HCT116 (cell line): ENCODE data around the gene RWDD3. TPM values are rescaled to one million over a fixed set of nuclear protein-coding genes. Genes with fewer than 3 reads are reported as not detected.

Source experiments
- ATAC-seq: fragments of 200-7000 bp; cut with Tn5 transposase; 2 replicates; pipeline ENCODE4 v1.9.1; 2020; ENCODE audit warnings: mild to moderate bottlenecking, moderate library complexity
- BruUV-seq: library from RNA; stranded (reverse); fragments of 400-500 nt; replicated peaks from 2 replicates; lab custom pipeline; 2021; lab: Mats Ljungman, UMichigan
- CTCF ChIA-PET: fragments of 300-600 bp; sonication (Branson Sonifier 250); formaldehyde crosslinking; loops from one replicate; lab custom pipeline; 2021; ENCODE audit warnings: antibody characterized with exemption; lab: Charles Lee
- POLR2A ChIA-PET: fragments of 300-600, 350-600 bp; sonication (Branson Sonifier 250); formaldehyde crosslinking; loops from one replicate; lab custom pipeline; 2021; ENCODE audit warnings: antibody characterized with exemption; lab: Charles Lee
- RAD21 ChIA-PET, 2 experiments: fragments of 300-600 bp; sonication (Branson Sonifier 250); formaldehyde crosslinking; loops; one replicate each; lab custom pipeline; 2023; ENCODE audit warnings: low total read pairs in 2 of 2; ENCODE audit not compliant: uncharacterized antibody in 2 of 2, unreplicated experiment in 2 of 2, low non-redundant PET in 1 of 2; lab: Charles Lee
- DNase-seq: peaks from one replicate; pipeline ENCODE4 v3.0.0-alpha.2; 2010; ENCODE audit warnings: low read depth, low spot score
- H2AFZ ChIP-seq: fragments of 200-600 bp; shearing (Covaris generic), sonication (generic); 2 replicates; pipeline ENCODE4 v1.6.1; 2017; ENCODE audit warnings: low read depth, mixed run types, mixed read lengths, antibody characterized with exemption, low read length; ENCODE audit not compliant: poor library complexity, severe bottlenecking
- H3K27ac ChIP-seq: 2 replicates; pipeline ENCODE4 v1.5.1; 2012; ENCODE audit warnings: low read depth, low read length
- H3K27me3 ChIP-seq: fragments of 200-600 bp; sonication (generic); 2 replicates; pipeline ENCODE4 v1.6.1; 2016; ENCODE audit warnings: mixed run types, low read length, mixed read lengths; ENCODE audit not compliant: insufficient read depth
- H3K36me3 ChIP-seq, 2 experiments: fragments of 200-500 bp in 1 of 2; fragments of 200-600 bp in 1 of 2; sonication (Bioruptor generic) in 1 of 2; sonication (generic) in 1 of 2; 2 replicates each; pipeline versions ENCODE4 v1.5.1 to v1.6.1; 2014 to 2016; ENCODE audit warnings: low read length in 2 of 2, inconsistent platforms in 1 of 2, mixed read lengths in 1 of 2, mixed run types in 1 of 2; ENCODE audit not compliant: insufficient read depth in 2 of 2, control insufficient read depth in 1 of 2
- H3K4me1 ChIP-seq, 2 experiments: fragments of 200-600 bp in 1 of 2; sonication (generic) in 1 of 2; 2 replicates each; pipeline versions ENCODE4 v1.5.1 to v1.6.1; 2012 to 2017; ENCODE audit warnings: low read length in 2 of 2, inconsistent platforms in 1 of 2, mild to moderate bottlenecking in 1 of 2, mixed read lengths in 1 of 2, mixed run types in 1 of 2, moderate library complexity in 1 of 2; ENCODE audit not compliant: insufficient read depth in 2 of 2, control insufficient read depth in 1 of 2
- H3K4me2 ChIP-seq: fragments of 200-600 bp; sonication (generic); 2 replicates; pipeline ENCODE4 v1.6.1; 2017; ENCODE audit warnings: mixed run types, low read length, mixed read lengths
- H3K4me3 ChIP-seq, 2 experiments: fragments of 200-600 bp in 1 of 2; sonication (generic) in 1 of 2; replicated peaks in 1 of 2; 2 replicates each; pipeline ENCODE4 v1.5.1; 2011 to 2016; ENCODE audit warnings: low read length in 2 of 2, control low read depth in 1 of 2, low read depth in 1 of 2, mild to moderate bottlenecking in 1 of 2, mixed read lengths in 1 of 2, mixed run types in 1 of 2
- H3K79me2 ChIP-seq: fragments of 200-600 bp; sonication (generic); 2 replicates; pipeline ENCODE4 v1.6.1; 2017; ENCODE audit warnings: mild to moderate bottlenecking, mixed run types, low read length, moderate library complexity, mixed read lengths; ENCODE audit not compliant: insufficient read depth
- H3K9ac ChIP-seq: fragments of 200-600 bp; sonication (generic); 2 replicates; pipeline ENCODE4 v1.6.1; 2016; ENCODE audit warnings: low read length, mixed read lengths
- H3K9me2 ChIP-seq: fragments of 200-600 bp; sonication (generic), shearing (Covaris generic); 2 replicates; pipeline ENCODE4 v1.6.1; 2017; ENCODE audit warnings: mixed run types, mild to moderate bottlenecking, moderate library complexity; ENCODE audit not compliant: insufficient read depth
- H3K9me3 ChIP-seq, 2 experiments: fragments of 200-500 bp in 1 of 2; fragments of 200-600 bp in 1 of 2; sonication (Bioruptor generic) in 1 of 2; sonication (generic) in 1 of 2; 2 replicates each; pipeline ENCODE4 v1.6.1; 2014 to 2017; ENCODE audit warnings: low read length in 2 of 2, mixed read lengths in 2 of 2, inconsistent platforms in 1 of 2, low read depth in 1 of 2, mild to moderate bottlenecking in 1 of 2, mixed run types in 1 of 2, moderate library complexity in 1 of 2; ENCODE audit not compliant: control insufficient read depth in 1 of 2, insufficient read depth in 1 of 2
- H4K20me1 ChIP-seq: fragments of 200-600 bp; sonication (generic), shearing (Covaris generic); 2 replicates; pipeline ENCODE4 v1.6.1; 2017; ENCODE audit warnings: mixed run types, mild to moderate bottlenecking, moderate library complexity; ENCODE audit not compliant: insufficient read depth
- CEBPB ChIP-seq: IDR thresholded peaks from 2 replicates; pipeline ENCODE4 v1.6.1; 2012; ENCODE audit warnings: low read depth
- ELF1 ChIP-seq: IDR thresholded peaks from 2 replicates; pipeline ENCODE4 v1.6.1; 2012; ENCODE audit warnings: low read depth, borderline replicate concordance
- EZH2 ChIP-seq: fragments of 200-600 bp; sonication (generic); IDR thresholded peaks from 2 replicates; pipeline ENCODE4 v1.6.1; 2017; ENCODE audit warnings: antibody characterized with exemption, mixed run types
- EZH2phosphoT487 ChIP-seq: fragments of 200-600 bp; IDR thresholded peaks from 2 replicates; pipeline ENCODE4 v1.6.1; 2018; ENCODE audit warnings: antibody characterized with exemption, borderline replicate concordance
- FOSL1 ChIP-seq: IDR thresholded peaks from 2 replicates; pipeline ENCODE4 v1.6.1; 2012; ENCODE audit warnings: low read depth
- JUND ChIP-seq: IDR thresholded peaks from 2 replicates; pipeline ENCODE4 v1.6.1; 2012
- POLR2A ChIP-seq: IDR thresholded peaks from 2 replicates; pipeline ENCODE4 v1.7.0; 2011; ENCODE audit warnings: borderline replicate concordance; ENCODE audit not compliant: insufficient read depth, insufficient read length; ENCODE audit errors: extremely low read depth
- POLR2AphosphoS5 ChIP-seq: IDR thresholded peaks from 2 replicates; pipeline ENCODE4 v1.6.1; 2011; ENCODE audit warnings: mild to moderate bottlenecking, low read depth, low read length, moderate library complexity
- RAD21 ChIP-seq: IDR thresholded peaks from 2 replicates; pipeline ENCODE4 v1.6.1; 2012; ENCODE audit warnings: low read depth, mild to moderate bottlenecking
- REST ChIP-seq: IDR thresholded peaks from 2 replicates; pipeline ENCODE4 v1.6.1; 2012; ENCODE audit warnings: low read depth
- SIN3A ChIP-seq: IDR thresholded peaks from 2 replicates; pipeline ENCODE4 v1.6.1; 2012; ENCODE audit warnings: low read depth
- SP1 ChIP-seq: IDR thresholded peaks from 2 replicates; pipeline ENCODE4 v1.6.1; 2012; ENCODE audit warnings: low read depth
- SRF ChIP-seq: IDR thresholded peaks from 2 replicates; pipeline ENCODE4 v1.6.1; 2012; ENCODE audit warnings: low read depth
- TCF7L2 ChIP-seq: IDR thresholded peaks from 2 replicates; pipeline ENCODE4 v1.7.0; 2011; ENCODE audit warnings: borderline replicate concordance, inconsistent platforms; ENCODE audit not compliant: insufficient read depth, insufficient read length; ENCODE audit errors: extremely low read depth
- YY1 ChIP-seq: IDR thresholded peaks from 2 replicates; pipeline ENCODE4 v1.6.1; 2011; ENCODE audit warnings: low read length, low read depth, moderate library complexity, mild to moderate bottlenecking; ENCODE audit not compliant: insufficient replicate concordance; ENCODE audit errors: extremely low read depth
- ZFX ChIP-seq: fragments of 450-650 bp; IDR thresholded peaks from 2 replicates; pipeline ENCODE4 v1.6.1; 2017
- intact Hi-C: fragments of 100-400 bp; cut with micrococcal nuclease; formaldehyde crosslinking; loops from 2 replicates; pipeline ENCODE4 v1.10.0; 2022
- total RNA-seq: library from RNA; stranded (reverse); gene quantifications from one replicate; pipeline ENCODE4 v1.2.1, GENCODE V29; 2021; ENCODE audit not compliant: unreplicated experiment
- TF ChIP-seq, protein P1 (sequence below), 3 experiments: fragments of 200-600 bp in 1 of 3; sonication (generic) in 1 of 3; IDR thresholded peaks in 2 of 3; conservative IDR thresholded peaks in 1 of 3; 2 replicates each; pipeline ENCODE4 v1.5.1; 2012 to 2017; ENCODE audit warnings: low read depth in 2 of 3, low read length in 2 of 3, antibody characterized with exemption in 1 of 3, borderline replicate concordance in 1 of 3, control low read depth in 1 of 3, mild to moderate bottlenecking in 1 of 3, mixed read lengths in 1 of 3, mixed run types in 1 of 3, moderate library complexity in 1 of 3; ENCODE audit not compliant: insufficient read depth in 1 of 3
- TF ChIP-seq, protein P2 (sequence below): IDR thresholded peaks from 2 replicates; pipeline ENCODE4 v1.6.1; 2012
- TF ChIP-seq, protein P3 (sequence below): IDR thresholded peaks from 2 replicates; pipeline ENCODE4 v1.6.1; 2012

RWDD3 gene
- total RNA-seq, 1 experiment from 2014 or later: 12.4 TPM

GRCh38 chr1:95207223-95207935 lies 26.6 kb upstream of the RWDD3 start:
- Histone ChIP-seq H3K79me2 (no peaks in the 10 kb centered on the region), H3K4me1 (no peaks in the 10 kb centered on the region), H3K9me3 (no peaks in the 10 kb centered on the region), H2AFZ (no peak overlapping the region), H3K36me3 (no peaks in the 10 kb centered on the region), H3K9ac (no peak overlapping the region), H3K9me2 (no peaks in the 10 kb centered on the region), H3K27ac (no peak overlapping the region), H3K4me2 (no peak overlapping the region), H3K4me3 (no peak overlapping the region), H4K20me1 (no peaks in the 10 kb centered on the region), H3K27me3 (no peaks in the 10 kb centered on the region)
- BruUV-seq: no TSS peak
- CTCF ChIA-PET: no interaction called here
- no peak for TF ChIP-seq ZFX
- TF ChIP-seq YY1: no peak
- no peak for TF ChIP-seq POLR2A
- TF ChIP-seq, protein P1, sequence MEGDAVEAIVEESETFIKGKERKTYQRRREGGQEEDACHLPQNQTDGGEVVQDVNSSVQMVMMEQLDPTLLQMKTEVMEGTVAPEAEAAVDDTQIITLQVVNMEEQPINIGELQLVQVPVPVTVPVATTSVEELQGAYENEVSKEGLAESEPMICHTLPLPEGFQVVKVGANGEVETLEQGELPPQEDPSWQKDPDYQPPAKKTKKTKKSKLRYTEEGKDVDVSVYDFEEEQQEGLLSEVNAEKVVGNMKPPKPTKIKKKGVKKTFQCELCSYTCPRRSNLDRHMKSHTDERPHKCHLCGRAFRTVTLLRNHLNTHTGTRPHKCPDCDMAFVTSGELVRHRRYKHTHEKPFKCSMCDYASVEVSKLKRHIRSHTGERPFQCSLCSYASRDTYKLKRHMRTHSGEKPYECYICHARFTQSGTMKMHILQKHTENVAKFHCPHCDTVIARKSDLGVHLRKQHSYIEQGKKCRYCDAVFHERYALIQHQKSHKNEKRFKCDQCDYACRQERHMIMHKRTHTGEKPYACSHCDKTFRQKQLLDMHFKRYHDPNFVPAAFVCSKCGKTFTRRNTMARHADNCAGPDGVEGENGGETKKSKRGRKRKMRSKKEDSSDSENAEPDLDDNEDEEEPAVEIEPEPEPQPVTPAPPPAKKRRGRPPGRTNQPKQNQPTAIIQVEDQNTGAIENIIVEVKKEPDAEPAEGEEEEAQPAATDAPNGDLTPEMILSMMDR (IDR thresholded peaks at IDR 0.05 in 2 of 3, conservative IDR thresholded peaks at IDR 0.05 in 1 of 3; ENCODE audit: borderline replicate concordance in 1 of 3, insufficient read depth in 1 of 3, low read depth in 2 of 3, low read length in 2 of 3): no peak
- TF ChIP-seq, protein P2, sequence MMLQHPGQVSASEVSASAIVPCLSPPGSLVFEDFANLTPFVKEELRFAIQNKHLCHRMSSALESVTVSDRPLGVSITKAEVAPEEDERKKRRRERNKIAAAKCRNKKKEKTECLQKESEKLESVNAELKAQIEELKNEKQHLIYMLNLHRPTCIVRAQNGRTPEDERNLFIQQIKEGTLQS: no peak
- TF ChIP-seq POLR2AphosphoS5: no peak
- no peak for TF ChIP-seq SIN3A
- TF ChIP-seq, protein P3, sequence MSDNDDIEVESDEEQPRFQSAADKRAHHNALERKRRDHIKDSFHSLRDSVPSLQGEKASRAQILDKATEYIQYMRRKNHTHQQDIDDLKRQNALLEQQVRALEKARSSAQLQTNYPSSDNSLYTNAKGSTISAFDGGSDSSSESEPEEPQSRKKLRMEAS: no peak
- TF ChIP-seq REST: no peak
- TF ChIP-seq TCF7L2: no peak
- no peak for TF ChIP-seq SP1
- TF ChIP-seq EZH2: no peak
- no peak for TF ChIP-seq EZH2phosphoT487
- no peak for TF ChIP-seq SRF
- TF ChIP-seq JUND: no peak
- no peak for TF ChIP-seq ELF1
- TF ChIP-seq CEBPB: no peak
- no peak for TF ChIP-seq RAD21
- no peak for TF ChIP-seq FOSL1
- intact Hi-C loops: no loop called here
- DNase-seq: no peak
- RAD21 ChIA-PET: no interaction called here
- no peak for ATAC-seq
- POLR2A ChIA-PET: no interaction called here
